Inflammatory macrophage treated with lipopolysaccharide for 1 hour (primary cell): ENCODE measurements around the gene CLDN15.

Experiments used
- DNase-seq, 2 donors: peaks; one replicate each; pipeline ENCODE4 v3.0.0-alpha.2; 2020 to 2022

CLDN15 gene

GRCh38 chr7:101195884-101196283, 41.7 kb downstream of the CLDN15 start:
- DNase-seq = no peak

DNA sequence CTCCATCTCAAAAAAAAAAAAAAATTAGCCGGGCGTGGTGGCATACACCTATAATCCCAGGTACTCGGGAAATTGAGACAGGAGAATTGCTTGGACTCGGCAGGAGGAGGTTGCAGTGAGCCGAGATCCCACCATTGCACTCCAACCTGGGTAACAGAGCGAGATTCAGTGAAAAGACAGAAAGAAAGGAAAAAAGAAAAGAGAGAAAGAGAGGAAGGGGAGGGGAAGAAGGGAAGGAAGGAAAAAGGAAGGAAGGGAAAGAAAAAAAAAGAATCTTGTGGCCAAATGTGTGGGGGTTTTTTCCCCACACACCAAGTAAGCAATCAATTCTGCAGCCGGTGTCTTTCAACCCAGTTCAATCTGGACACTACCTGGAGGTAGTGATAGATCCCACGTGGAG, 48.5 kb downstream of the CLDN15 start:
- DNase-seq = no peak

DNA sequence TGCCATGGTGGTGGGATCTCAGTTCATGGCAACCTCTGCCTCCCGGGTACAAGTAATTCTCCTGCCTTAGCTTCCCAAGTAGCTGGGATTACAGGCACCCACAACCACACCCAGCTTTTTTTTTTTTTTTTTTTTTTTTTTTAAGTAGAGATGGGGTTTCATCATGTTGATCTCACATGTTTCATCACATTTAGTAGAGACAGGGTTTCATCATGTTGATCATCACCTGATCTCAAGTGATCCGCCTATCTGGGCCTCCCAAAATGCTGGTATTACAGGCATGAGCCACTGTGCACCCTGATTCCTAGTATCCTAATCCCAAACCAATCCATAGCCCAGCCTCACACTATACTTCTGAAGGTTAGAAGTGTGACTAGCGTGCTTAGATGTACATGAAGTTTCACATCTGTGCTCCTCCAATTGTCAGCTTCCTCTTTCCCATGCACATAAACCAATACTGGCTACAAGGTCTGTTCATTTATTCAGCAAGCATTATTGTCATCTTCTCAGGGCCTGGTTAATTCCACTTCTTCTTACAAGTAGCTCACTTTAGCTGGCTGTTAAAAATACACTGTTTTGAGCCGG, 50.7 kb downstream of the CLDN15 start:
- DNase-seq = peak; percentile 65 to 69

GRCh38 chr7:101186194-101186593, 51.4 kb downstream of the CLDN15 start:
- no peak for DNase-seq

DNA sequence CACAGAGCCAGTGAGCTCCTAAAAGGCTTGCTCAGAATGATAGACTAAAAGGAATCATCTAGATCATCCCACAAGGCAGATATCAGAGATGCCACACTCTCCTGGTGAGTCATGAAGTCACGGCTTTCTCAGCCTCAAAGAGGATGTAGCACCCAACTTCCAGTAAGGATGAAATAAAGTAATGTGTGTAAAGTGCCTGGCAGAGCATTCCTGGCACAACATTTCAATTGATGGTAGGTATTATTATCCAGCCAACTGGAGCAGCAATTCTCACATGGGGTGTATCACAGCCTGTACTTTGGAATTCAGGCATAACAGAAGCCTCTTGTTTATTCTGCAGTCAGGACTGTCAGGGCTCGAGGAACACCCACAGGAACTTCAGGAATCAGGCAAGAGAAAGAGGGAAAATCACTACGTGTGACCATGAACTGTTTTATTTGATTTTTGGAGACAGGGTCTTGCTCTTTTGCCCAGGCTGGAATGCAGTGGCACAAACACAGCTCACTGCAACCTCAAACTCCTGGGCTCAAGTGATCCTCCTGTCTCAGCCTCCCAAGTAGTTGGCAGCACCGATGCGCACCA, 52.3 kb downstream of the CLDN15 start:
- DNase-seq = peak; percentile 38 to 64
